ENCODE results near the gene PPL. TPM values are rescaled to one million over a fixed set of nuclear protein-coding genes. Genes with fewer than 3 reads are reported as not detected.

PPL gene
- total and polyA plus RNA-seq, 8 donors: 10.4 to 27.2 (median 14.6) TPM

DNA sequence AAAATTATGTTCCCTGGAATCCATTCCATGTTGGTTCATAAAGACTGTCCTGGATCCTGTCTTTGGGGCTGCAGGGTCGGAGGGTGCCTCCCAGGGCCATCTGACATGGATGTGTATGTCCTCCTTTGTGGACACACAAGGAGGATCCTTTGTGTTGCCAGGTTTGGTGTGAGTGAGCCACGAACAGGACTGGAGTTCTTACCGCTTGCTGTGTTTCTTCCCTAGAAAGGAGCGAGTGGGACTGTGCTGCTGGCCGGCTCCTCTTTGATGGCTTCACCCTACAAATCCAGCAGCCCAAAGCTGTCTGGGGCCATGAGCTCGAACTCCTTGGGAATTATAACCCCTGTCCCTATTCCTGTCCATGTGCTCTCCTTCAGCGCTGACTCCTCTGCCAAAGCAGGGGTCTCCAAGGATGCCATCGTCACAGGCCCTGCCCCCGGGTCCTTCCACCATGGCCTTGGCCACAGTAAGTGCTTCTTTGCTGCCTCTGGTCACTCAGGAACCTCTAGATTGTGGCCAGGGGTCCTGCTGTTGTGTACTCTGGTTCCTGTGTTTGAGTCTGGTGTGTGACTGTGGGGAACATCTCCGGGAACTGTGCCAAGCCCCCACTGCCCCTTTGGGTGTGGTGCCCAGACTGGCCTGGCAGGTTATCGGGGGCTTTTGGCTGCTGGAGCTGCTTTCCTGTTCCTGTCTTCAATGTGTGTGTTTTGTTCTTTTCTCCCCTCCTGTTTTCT, 60.1 kb downstream of the PPL start:
- ATAC-seq: no peak
- FAIRE-seq: no peak
- 85 to 88% methylated on average over 11 of the region's 11 CpGs for WGBS, 2 donors
- intact Hi-C loops (cut with DNase I): no loop called here
- no peak overlapping the region for H3K4me3 ChIP-seq
- peaks cover 0 to 2% (median 0%) of the 10 kb centered on the region in 3 donors for H3K4me1 ChIP-seq
- no peak overlapping the region for H3K27ac ChIP-seq
- H3K9me3 ChIP-seq: no peaks in the 10 kb centered on the region
- H3K36me3 ChIP-seq: peaks cover 5 to 86% (median 41%) of the 10 kb centered on the region in 3 donors
- H3K27me3 ChIP-seq: no peaks in the 10 kb centered on the region
- DNase-seq: no peak
- TF ChIP-seq, protein P1, sequence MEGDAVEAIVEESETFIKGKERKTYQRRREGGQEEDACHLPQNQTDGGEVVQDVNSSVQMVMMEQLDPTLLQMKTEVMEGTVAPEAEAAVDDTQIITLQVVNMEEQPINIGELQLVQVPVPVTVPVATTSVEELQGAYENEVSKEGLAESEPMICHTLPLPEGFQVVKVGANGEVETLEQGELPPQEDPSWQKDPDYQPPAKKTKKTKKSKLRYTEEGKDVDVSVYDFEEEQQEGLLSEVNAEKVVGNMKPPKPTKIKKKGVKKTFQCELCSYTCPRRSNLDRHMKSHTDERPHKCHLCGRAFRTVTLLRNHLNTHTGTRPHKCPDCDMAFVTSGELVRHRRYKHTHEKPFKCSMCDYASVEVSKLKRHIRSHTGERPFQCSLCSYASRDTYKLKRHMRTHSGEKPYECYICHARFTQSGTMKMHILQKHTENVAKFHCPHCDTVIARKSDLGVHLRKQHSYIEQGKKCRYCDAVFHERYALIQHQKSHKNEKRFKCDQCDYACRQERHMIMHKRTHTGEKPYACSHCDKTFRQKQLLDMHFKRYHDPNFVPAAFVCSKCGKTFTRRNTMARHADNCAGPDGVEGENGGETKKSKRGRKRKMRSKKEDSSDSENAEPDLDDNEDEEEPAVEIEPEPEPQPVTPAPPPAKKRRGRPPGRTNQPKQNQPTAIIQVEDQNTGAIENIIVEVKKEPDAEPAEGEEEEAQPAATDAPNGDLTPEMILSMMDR (IDR thresholded peaks at IDR 0.05): no peak

DNA sequence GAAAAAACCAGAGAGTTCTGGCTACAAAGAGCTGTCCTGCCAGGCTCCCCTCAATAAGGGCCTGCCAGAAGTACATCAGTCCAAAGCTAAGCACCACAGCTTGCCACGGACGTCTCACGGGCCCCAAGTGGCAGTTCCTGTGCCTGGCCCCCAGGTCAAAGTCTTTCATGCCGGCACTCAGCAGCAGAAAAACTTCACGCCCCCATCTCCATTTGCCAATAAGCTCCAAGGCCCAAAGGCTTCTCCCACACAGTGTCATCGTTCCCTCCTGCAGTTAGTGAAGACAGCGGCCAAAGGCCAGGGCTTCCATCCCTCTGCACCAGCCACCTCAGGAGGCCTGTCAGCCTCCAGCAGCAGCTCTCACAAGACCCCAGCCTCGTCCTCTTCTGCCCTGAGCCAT, 62.3 kb downstream of the PPL start:
- no peak for DNase-seq
- intact Hi-C loops (cut with DNase I): no loop called here
- no peak for FAIRE-seq
- Histone ChIP-seq H3K27ac (no peak overlapping the region), H3K27me3 (no peaks in the 10 kb centered on the region), H3K4me3 (no peak overlapping the region), H3K4me1 (peaks cover 0 to 7% (median under 1%) of the 10 kb centered on the region in 3 donors), H3K36me3 (peaks cover 5 to 72% (median 37%) of the 10 kb centered on the region in 3 donors), H3K9me3 (no peaks in the 10 kb centered on the region)
- TF ChIP-seq, protein P1 (IDR thresholded peaks at IDR 0.05): no peak
- 92% methylated on average over 8 of the region's 8 CpGs for WGBS, 2 donors
- ATAC-seq: no peak

DNA sequence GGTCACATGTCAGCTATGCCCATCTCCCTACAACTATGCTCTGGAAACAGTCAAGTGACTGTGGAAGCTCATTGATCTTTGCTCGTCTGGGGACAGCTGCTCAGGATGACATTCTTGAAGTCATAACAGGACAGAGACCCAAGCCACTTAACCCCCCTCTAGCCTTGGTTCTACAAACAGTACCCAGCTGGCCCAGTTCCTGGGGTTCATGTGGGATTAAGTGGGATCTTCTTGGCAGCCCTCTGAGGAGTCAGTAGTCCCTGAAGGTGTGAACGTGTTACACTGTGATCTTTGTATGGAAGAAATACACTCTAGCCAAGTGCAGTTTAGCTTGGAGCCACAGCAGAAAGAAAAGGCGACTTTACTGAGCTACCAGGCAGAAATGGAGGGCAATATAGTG, 63.9 kb downstream of the PPL start:
- no peak overlapping the region for H3K27ac ChIP-seq
- FAIRE-seq (no peak), DNase-seq (no peak), ATAC-seq (no peak)
- no peak overlapping the region for H3K4me3 ChIP-seq
- intact Hi-C loops (cut with DNase I): no loop called here
- WGBS, 2 donors: 78 to 86% methylated on average over 3 of the region's 3 CpGs
- H3K36me3 ChIP-seq: peaks cover 5 to 63% (median 36%) of the 10 kb centered on the region in 3 donors
- no peaks in the 10 kb centered on the region for H3K27me3 ChIP-seq
- H3K4me1 ChIP-seq: peaks cover 12 to 23% (median 12%) of the 10 kb centered on the region in 3 donors
- TF ChIP-seq, protein P1 (IDR thresholded peaks at IDR 0.05): no peak
- no peaks in the 10 kb centered on the region for H3K9me3 ChIP-seq

DNA sequence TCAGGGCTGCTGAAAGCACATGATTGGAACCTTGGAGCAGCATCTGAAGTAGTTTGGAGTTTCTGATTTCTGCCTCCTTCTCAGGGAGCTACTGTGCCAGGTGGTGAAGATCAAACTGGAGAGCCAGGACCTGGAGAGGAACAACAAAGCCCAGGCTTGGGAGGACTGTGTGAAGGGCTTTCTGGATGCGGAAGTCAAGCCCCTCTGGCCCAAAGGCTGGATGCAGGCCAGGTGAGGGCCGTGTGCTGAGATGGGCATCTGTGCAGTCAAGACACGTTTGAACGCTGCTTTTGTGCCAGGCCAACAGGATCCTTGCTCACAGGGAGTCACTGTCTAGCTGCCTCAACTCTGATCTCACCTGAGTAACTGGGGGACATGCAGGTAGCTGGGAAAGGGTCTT, 65.9 kb downstream of the PPL start:
- intact Hi-C loops (cut with DNase I): no loop called here
- Histone ChIP-seq H3K27me3 (no peaks in the 10 kb centered on the region), H3K4me1 (peaks cover 12 to 30% (median 21%) of the 10 kb centered on the region in 3 donors), H3K9me3 (no peaks in the 10 kb centered on the region), H3K36me3 (peaks cover 0 to 45% (median 22%) of the 10 kb centered on the region in 3 donors), H3K4me3 (no peak overlapping the region), H3K27ac (no peak overlapping the region)
- ATAC-seq: no peak
- FAIRE-seq: no peak
- no peak for DNase-seq
- TF ChIP-seq, protein P1 (IDR thresholded peaks at IDR 0.05): no peak
- WGBS, 2 donors: 87% methylated on average over 4 of the region's 4 CpGs

DNA sequence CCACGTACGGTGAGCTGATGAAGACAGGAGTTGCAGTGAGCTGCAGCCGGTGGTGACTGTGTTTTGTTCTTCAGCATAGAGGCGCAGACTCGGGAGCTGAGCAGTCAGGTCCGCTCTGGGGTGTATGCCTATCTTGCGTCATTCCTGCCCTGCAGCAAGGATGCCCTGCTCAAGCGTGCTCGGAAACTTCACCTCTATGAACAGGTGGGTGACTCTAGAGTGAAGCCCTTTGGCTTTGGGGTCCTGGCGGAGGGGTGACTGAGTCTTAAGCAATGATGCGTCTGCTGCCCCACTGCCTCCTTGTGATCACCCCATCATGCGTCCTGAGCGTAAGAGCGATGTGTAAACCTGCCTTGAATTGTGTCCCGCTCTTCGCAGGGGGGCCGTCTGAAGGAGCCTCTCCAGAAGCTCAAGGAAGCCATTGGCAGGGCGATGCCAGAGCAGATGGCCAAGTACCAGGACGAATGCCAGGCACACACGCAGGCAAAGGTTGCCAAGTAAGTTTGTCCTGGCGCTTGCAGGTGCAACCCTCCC, 66.7 kb downstream of the PPL start:
- Histone ChIP-seq H3K4me1 (peaks cover 12 to 30% (median 21%) of the 10 kb centered on the region in 3 donors), H3K4me3 (no peak overlapping the region), H3K27ac (peak overlapping the region in 3 of 4 donors; percentile 2 to 53 (median 44)), H3K27me3 (no peaks in the 10 kb centered on the region), H3K9me3 (no peaks in the 10 kb centered on the region), H3K36me3 (peaks cover 0 to 40% (median 18%) of the 10 kb centered on the region in 3 donors)
- no peak for FAIRE-seq
- intact Hi-C loops (cut with DNase I): no loop called here
- TF ChIP-seq, protein P1 (IDR thresholded peaks at IDR 0.05): no peak
- WGBS, 2 donors: 83 to 88% methylated on average over 21 of the region's 21 CpGs
- peak in 3 of 4 donors; percentile 7 to 21 (median 15) for ATAC-seq
- no peak for DNase-seq
